ENCODE results near the gene BAG5. TPM values are rescaled to one million over a fixed set of nuclear protein-coding genes. Genes with fewer than 3 reads are reported as not detected.

BAG5 gene
- total and polyA plus RNA-seq, 2 of the 8 experiments (the other 6 are each of a cell fraction or from before 2014, with no cell fraction given): 7.4 to 29.5 TPM

GRCh38 chr14:103560691-103561090, 1.8 kb downstream of the BAG5 start (continued):
- TF ChIP-seq TEAD4 (IDR thresholded peaks at IDR 0.05; ENCODE audit: low read depth, low read length): no peak
- no peak for TF ChIP-seq ATF2 (IDR thresholded peaks at IDR 0.05; ENCODE audit: low read length)

Data from H1 (cell line).